ENCODE measurements around the gene ART4.

The ART4 gene

GRCh38 chr12:14843425-14843887 is at the start of gene ART4:
ART4 (minus strand) TSS chr12:14843526; CDS start chr12:14843113, 413 bp downstream.
- DNase-seq (ENCODE audit: low spot score) = no peak

- DNase-seq (ENCODE audit: low spot score) = no peak
Measured at GRCh38 chr12:14892726-14893505, 49.6 kb upstream of the ART4 start.

GRCh38 chr12:14890701-14891100 is 47.4 kb upstream of the ART4 start:
- no peak for DNase-seq (ENCODE audit: low spot score)

- no peak for DNase-seq (ENCODE audit: low spot score)
Measured at GRCh38 chr12:14886271-14886670, 42.9 kb upstream of the ART4 start.

GRCh38 chr12:14885718-14886221 is 42.4 kb upstream of the ART4 start, which contains the start of gene MGP:
MGP (minus strand) TSS chr12:14885854; CDS start chr12:14885791, 63 bp downstream.
- DNase-seq (ENCODE audit: low spot score) = no peak

- DNase-seq (ENCODE audit: low spot score) = no peak
Measured at GRCh38 chr12:14884458-14884878, 41.1 kb upstream of the ART4 start.

GRCh38 chr12:14883686-14884085 is 40.4 kb upstream of the ART4 start:
- DNase-seq (ENCODE audit: low spot score) = no peak

- no peak for DNase-seq (ENCODE audit: low spot score)
Measured at GRCh38 chr12:14880890-14881453, 37.6 kb upstream of the ART4 start.

GRCh38 chr12:14879222-14879933 is 36.1 kb upstream of the ART4 start:
- no peak for DNase-seq (ENCODE audit: low spot score)

- DNase-seq (ENCODE audit: low spot score) = no peak
Measured at GRCh38 chr12:14878488-14878887, 35.2 kb upstream of the ART4 start.

GRCh38 chr12:14876833-14877232 is 33.5 kb upstream of the ART4 start:
- no peak for DNase-seq (ENCODE audit: low spot score)

- no peak for DNase-seq (ENCODE audit: low spot score)
Measured at GRCh38 chr12:14874882-14875281, 31.6 kb upstream of the ART4 start.

- no peak for DNase-seq (ENCODE audit: low spot score)
Measured at GRCh38 chr12:14873440-14874185, 30.3 kb upstream of the ART4 start.

- no peak for DNase-seq (ENCODE audit: low spot score)
Measured at GRCh38 chr12:14871886-14872285, 28.6 kb upstream of the ART4 start.

- no peak for DNase-seq (ENCODE audit: low spot score)
Measured at GRCh38 chr12:14871247-14871646, 27.9 kb upstream of the ART4 start.

- no peak for DNase-seq (ENCODE audit: low spot score)
Measured at GRCh38 chr12:14868916-14869506, 25.7 kb upstream of the ART4 start.

- no peak for DNase-seq (ENCODE audit: low spot score)
Measured at GRCh38 chr12:14860490-14860889, 17.2 kb upstream of the ART4 start.

GRCh38 chr12:14858513-14858912 is 15.2 kb upstream of the ART4 start:
- no peak for DNase-seq (ENCODE audit: low spot score)

GRCh38 chr12:14854586-14855183 is 11.4 kb upstream of the ART4 start:
- no peak for DNase-seq (ENCODE audit: low spot score)

GRCh38 chr12:14853961-14854360 is 10.6 kb upstream of the ART4 start:
- no peak for DNase-seq (ENCODE audit: low spot score)

- no peak for DNase-seq (ENCODE audit: low spot score)
Measured at GRCh38 chr12:14852880-14853279, 9.6 kb upstream of the ART4 start.
